ENCODE data around the gene NECTIN1. TPM values are rescaled to one million over a fixed set of nuclear protein-coding genes. Genes with fewer than 3 reads are reported as not detected.

Gene NECTIN1
- total RNA-seq, 6 donors from 2014 or later = 1.4 to 12.6 (median 7.6) TPM

DNA sequence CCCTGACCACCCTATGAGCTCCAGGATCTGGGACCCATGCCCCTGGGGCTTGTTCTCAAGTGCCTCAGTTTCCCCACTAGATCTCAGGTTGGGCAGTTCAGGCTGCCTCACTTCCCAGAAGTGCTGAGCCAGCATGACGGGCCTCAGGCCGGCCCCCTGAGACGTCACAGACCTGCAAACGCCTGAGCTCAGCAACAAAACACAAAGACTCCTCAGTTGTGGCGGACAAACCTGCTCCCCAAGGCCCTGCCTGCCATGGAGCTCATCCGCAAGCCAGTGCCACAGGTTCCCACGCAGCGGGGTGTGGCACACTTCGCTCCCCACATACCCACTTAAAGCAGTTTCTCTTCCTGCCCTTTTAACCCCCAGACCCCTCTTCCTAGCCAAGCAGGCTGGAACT lies 45.2 kb downstream of the NECTIN1 start:
- ATAC-seq (ENCODE audit: low FRiP score in 2 of 2) (no peak), DNase-seq (no peak)
- Histone ChIP-seq H3K4me1 (peaks cover 8 to 38% (median 27%) of the 10 kb centered on the region in 4 donors), H3K27me3 (no peaks in the 10 kb centered on the region), H3K9me3 (no peaks in the 10 kb centered on the region), H3K4me3 (no peak overlapping the region), H3K27ac (no peak overlapping the region), H3K36me3 (no peaks in the 10 kb centered on the region)
- TF ChIP-seq POLR2A (IDR thresholded peaks at IDR 0.05) = no peak
- TF ChIP-seq, protein P1, sequence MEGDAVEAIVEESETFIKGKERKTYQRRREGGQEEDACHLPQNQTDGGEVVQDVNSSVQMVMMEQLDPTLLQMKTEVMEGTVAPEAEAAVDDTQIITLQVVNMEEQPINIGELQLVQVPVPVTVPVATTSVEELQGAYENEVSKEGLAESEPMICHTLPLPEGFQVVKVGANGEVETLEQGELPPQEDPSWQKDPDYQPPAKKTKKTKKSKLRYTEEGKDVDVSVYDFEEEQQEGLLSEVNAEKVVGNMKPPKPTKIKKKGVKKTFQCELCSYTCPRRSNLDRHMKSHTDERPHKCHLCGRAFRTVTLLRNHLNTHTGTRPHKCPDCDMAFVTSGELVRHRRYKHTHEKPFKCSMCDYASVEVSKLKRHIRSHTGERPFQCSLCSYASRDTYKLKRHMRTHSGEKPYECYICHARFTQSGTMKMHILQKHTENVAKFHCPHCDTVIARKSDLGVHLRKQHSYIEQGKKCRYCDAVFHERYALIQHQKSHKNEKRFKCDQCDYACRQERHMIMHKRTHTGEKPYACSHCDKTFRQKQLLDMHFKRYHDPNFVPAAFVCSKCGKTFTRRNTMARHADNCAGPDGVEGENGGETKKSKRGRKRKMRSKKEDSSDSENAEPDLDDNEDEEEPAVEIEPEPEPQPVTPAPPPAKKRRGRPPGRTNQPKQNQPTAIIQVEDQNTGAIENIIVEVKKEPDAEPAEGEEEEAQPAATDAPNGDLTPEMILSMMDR (IDR thresholded peaks at IDR 0.05) = no peak
- no peak for TF ChIP-seq POLR2AphosphoS5 (IDR thresholded peaks at IDR 0.05)
- no peak for TF ChIP-seq EP300 (IDR thresholded peaks at IDR 0.05)
- WGBS, 2 donors = 74 to 92% methylated on average over 2 to 9 of the region's 9 CpGs

DNA sequence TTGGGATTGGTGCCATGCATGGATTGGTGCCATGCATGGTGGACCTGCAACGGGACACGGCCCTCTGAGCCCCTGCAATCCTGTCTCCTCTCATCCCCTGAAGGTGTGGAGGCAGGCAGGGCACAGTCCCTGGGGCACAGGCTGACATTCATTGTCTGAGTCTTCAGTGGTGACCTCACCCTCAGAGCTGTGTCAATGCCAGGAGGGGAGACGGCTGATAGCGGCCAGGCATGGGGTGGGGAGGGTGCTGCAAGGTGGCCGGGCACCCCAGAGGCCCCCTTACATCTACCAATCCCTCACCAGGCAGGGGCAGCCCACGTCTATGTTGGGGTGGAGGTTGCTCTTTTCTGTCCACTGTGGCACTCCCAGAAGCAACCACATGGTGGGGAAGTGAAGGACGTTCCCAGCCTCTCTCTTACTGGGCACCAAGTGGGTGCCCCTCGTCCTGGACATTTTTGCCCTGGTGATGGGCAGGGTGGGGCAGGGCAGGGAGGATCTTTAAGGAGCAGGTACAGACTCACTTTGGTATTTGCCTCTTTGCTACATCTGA lies 47.6 kb downstream of the NECTIN1 start:
- TF ChIP-seq, protein P1 (IDR thresholded peaks at IDR 0.05) = peak in 3 of 6 experiments; percentile 25 to 36 (median 27)
- no peak for TF ChIP-seq EP300 (IDR thresholded peaks at IDR 0.05)
- no peak for TF ChIP-seq POLR2AphosphoS5 (IDR thresholded peaks at IDR 0.05)
- TF ChIP-seq POLR2A (IDR thresholded peaks at IDR 0.05) = no peak
- H3K27me3 ChIP-seq = no peaks in the 10 kb centered on the region
- WGBS, 2 donors = 30 to 55% methylated on average over 4 to 8 of the region's 8 CpGs
- H3K4me1 ChIP-seq = peaks cover 8 to 28% (median 26%) of the 10 kb centered on the region in 4 donors
- peak in 1 of 2 donors; percentile 21 for ATAC-seq (ENCODE audit: low FRiP score in 2 of 2)
- peaks cover 0 to 7% (median 2%) of the 10 kb centered on the region in 4 donors for H3K36me3 ChIP-seq
- no peak overlapping the region for H3K27ac ChIP-seq
- no peak overlapping the region for H3K4me3 ChIP-seq
- DNase-seq = no peak
- no peaks in the 10 kb centered on the region for H3K9me3 ChIP-seq

DNA sequence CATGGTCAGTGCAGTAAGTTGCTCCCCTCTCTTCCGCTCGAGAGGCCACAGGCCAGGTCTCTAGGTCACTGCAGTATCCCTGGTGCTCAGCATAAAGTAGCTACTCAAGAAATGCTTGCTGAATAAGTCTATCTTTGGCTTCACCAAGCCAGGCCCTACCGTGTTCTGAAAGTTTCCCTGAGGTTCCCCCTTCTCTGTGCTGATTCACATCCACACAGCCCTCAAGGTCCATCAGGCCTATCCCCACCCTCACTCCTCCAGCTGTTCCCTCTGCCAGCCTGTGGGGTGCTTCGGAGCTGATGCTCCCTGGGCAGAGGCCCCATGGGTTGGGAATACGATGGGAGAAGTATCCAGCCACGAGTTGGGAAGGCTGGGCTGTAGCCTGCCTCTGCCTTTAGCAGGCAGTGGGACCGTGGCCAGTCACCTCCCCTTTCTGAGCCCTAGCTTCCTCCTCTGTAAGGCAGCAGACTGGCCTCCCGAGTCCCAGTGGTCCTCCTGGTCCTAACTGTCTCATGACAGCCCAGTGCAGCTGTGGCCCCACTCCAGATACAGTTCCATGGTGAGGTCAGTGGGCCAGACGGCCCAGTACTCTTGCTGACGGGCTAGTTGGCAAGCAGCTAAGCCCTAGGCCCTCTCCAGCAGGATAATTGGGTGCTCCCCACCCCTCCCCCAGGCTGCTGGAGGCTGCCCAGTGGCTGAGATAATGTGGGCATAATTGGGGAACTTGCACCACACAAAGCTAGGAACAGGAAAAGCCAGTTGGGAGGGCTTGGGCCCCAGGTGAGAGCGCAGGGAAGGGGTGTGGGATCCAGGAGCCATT lies 48.2 kb downstream of the NECTIN1 start:
- ATAC-seq (ENCODE audit: low FRiP score in 2 of 2) (peak; percentile 36 to 48), DNase-seq (peak in 1 of 2 donors; percentile 33)
- Histone ChIP-seq H3K9me3 (no peaks in the 10 kb centered on the region), H3K36me3 (peaks cover 0 to 7% (median 2%) of the 10 kb centered on the region in 4 donors), H3K27me3 (no peaks in the 10 kb centered on the region), H3K4me3 (no peak overlapping the region), H3K4me1 (peaks cover 8 to 28% (median 26%) of the 10 kb centered on the region in 4 donors), H3K27ac (no peak overlapping the region)
- TF ChIP-seq POLR2A (IDR thresholded peaks at IDR 0.05) (no peak), POLR2AphosphoS5 (IDR thresholded peaks at IDR 0.05) (no peak)
- TF ChIP-seq, protein P1 (IDR thresholded peaks at IDR 0.05) = no peak
- WGBS, 2 donors = 58 to 87% methylated on average over 4 to 11 of the region's 11 CpGs

DNA sequence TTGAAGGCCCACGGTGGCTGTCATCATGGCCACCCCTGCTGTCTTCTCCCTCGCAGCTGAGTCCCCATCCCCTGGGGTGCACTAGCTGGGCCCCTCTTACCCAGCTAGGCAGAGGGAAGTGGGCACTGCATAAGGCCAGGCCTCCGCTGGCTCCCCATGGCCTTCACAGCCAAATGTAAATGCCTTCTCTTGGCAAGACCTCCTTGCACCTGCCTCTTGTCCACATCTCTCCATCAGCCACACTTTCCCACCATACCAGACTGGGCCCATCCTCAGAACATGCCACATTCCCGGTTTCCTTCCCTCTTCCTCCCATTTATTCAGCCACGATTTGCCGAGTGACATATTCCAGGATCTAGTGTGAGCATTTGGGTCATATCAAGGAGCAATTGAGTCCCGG lies 49.7 kb downstream of the NECTIN1 start:
- H3K27me3 ChIP-seq = no peaks in the 10 kb centered on the region
- H3K4me3 ChIP-seq = no peak overlapping the region
- WGBS, 2 donors = 93 to 96% methylated on average over 7 of the region's 7 CpGs
- no peak overlapping the region for H3K27ac ChIP-seq
- H3K4me1 ChIP-seq = peaks cover 4 to 20% (median 20%) of the 10 kb centered on the region in 4 donors
- H3K9me3 ChIP-seq = no peaks in the 10 kb centered on the region
- TF ChIP-seq, protein P1 (IDR thresholded peaks at IDR 0.05) = no peak
- no peak for TF ChIP-seq POLR2AphosphoS5 (IDR thresholded peaks at IDR 0.05)
- TF ChIP-seq EP300 (IDR thresholded peaks at IDR 0.05) = no peak
- TF ChIP-seq POLR2A (IDR thresholded peaks at IDR 0.05) = no peak
- peaks cover 0 to 7% (median 2%) of the 10 kb centered on the region in 4 donors for H3K36me3 ChIP-seq
- DNase-seq = no peak
- ATAC-seq (ENCODE audit: low FRiP score in 2 of 2) = no peak

All from upper lobe of left lung (tissue), 6 donors.